Fibroblast of pulmonary artery (primary cell): ENCODE measurements around the gene AFF3.

ENCODE experiments used
- DNase-seq: peaks from one replicate; pipeline ENCODE4 v3.0.0-alpha.2; 2010; ENCODE audit warnings: low read depth
- H3K4me3 ChIP-seq: replicated peaks from 2 replicates; pipeline ENCODE4 v1.5.1; 2011; ENCODE audit warnings: low read depth, mild to moderate bottlenecking, control low read depth, low read length, moderate library complexity
- CTCF ChIP-seq: IDR thresholded peaks from 2 replicates; pipeline ENCODE4 v1.5.1; 2011; ENCODE audit warnings: mild to moderate bottlenecking, control low read depth, low read length, inconsistent platforms; ENCODE audit errors: missing control alignments

The AFF3 gene

GRCh38 chr2:99682275-99683060 lies 459.9 kb downstream of the AFF3 start:
- DNase-seq, result no peak
- no peak for TF ChIP-seq CTCF
- H3K4me3 ChIP-seq, result no peak overlapping the region

GRCh38 chr2:99680946-99681345 lies 461.4 kb downstream of the AFF3 start:
- no peak for TF ChIP-seq CTCF
- no peak for DNase-seq
- no peak overlapping the region for H3K4me3 ChIP-seq

- DNase-seq, result no peak
- H3K4me3 ChIP-seq, result no peak overlapping the region
- TF ChIP-seq CTCF, result no peak
Observed at GRCh38 chr2:99679518-99679917, 462.9 kb downstream of the AFF3 start.

GRCh38 chr2:99678625-99679024 lies 463.8 kb downstream of the AFF3 start:
- TF ChIP-seq CTCF, result no peak
- no peak for DNase-seq
- no peak overlapping the region for H3K4me3 ChIP-seq

GRCh38 chr2:99677814-99678213 lies 464.6 kb downstream of the AFF3 start:
- H3K4me3 ChIP-seq, result no peak overlapping the region
- no peak for TF ChIP-seq CTCF
- DNase-seq, result no peak

GRCh38 chr2:99675130-99675661 lies 467.2 kb downstream of the AFF3 start:
- no peak for TF ChIP-seq CTCF
- no peak for DNase-seq
- H3K4me3 ChIP-seq, result no peak overlapping the region

GRCh38 chr2:99674090-99674489 lies 468.3 kb downstream of the AFF3 start:
- DNase-seq, result no peak
- no peak for TF ChIP-seq CTCF
- H3K4me3 ChIP-seq, result no peak overlapping the region
